Inflammatory macrophage treated with lipopolysaccharide for 1 hour (primary cell): ENCODE results near the gene POU2AF3.
"Not testable (repeated sequence)": the region's sequence is repeated elsewhere in the genome, so short reads cannot be mapped to it uniquely, and the experiment has no call there.

Experiments used
- DNase-seq, 2 donors: peaks; one replicate each; pipeline ENCODE4 v3.0.0-alpha.2; 2020 to 2022

The POU2AF3 gene

GRCh38 chr11:111298413-111299100 lies at the start of gene POU2AF3:
Gene POU2AF3, plus strand, starts transcription at chr11:111298546. Its CDS starts 36 bp downstream, at chr11:111298582.
- DNase-seq = no peak

GRCh38 chr11:111250936-111251335 lies 47.4 kb upstream of the POU2AF3 start:
- no peak for DNase-seq

- DNase-seq = no peak
Observed at GRCh38 chr11:111253131-111253530, 45.2 kb upstream of the POU2AF3 start.

GRCh38 chr11:111253630-111254029 lies 44.7 kb upstream of the POU2AF3 start:
- no peak for DNase-seq

GRCh38 chr11:111258046-111258445 lies 40.3 kb upstream of the POU2AF3 start:
- no peak for DNase-seq

- no peak for DNase-seq
Observed at GRCh38 chr11:111259896-111260295, 38.5 kb upstream of the POU2AF3 start.

GRCh38 chr11:111260811-111261210 lies 37.5 kb upstream of the POU2AF3 start:
- no peak for DNase-seq

GRCh38 chr11:111264646-111265045 lies 33.7 kb upstream of the POU2AF3 start:
- no peak for DNase-seq

- no peak for DNase-seq
Observed at GRCh38 chr11:111265421-111265820, 32.9 kb upstream of the POU2AF3 start.

GRCh38 chr11:111268303-111268702 lies 30.0 kb upstream of the POU2AF3 start:
- not testable (repeated sequence) for DNase-seq

- DNase-seq = no peak
Observed at GRCh38 chr11:111269146-111269868, 29.0 kb upstream of the POU2AF3 start.

- DNase-seq = no peak
Observed at GRCh38 chr11:111272420-111272819, 25.9 kb upstream of the POU2AF3 start.

GRCh38 chr11:111282562-111283075 lies 15.7 kb upstream of the POU2AF3 start:
- no peak for DNase-seq

GRCh38 chr11:111283945-111284481 lies 14.3 kb upstream of the POU2AF3 start:
- DNase-seq = no peak

GRCh38 chr11:111285189-111286091 lies 12.9 kb upstream of the POU2AF3 start:
- no peak for DNase-seq

- DNase-seq = no peak
Observed at GRCh38 chr11:111291764-111292163, 6.6 kb upstream of the POU2AF3 start.

GRCh38 chr11:111292408-111292807 lies 5.9 kb upstream of the POU2AF3 start:
- DNase-seq = not testable (repeated sequence)

GRCh38 chr11:111296196-111296595 lies 2.1 kb upstream of the POU2AF3 start:
- no peak for DNase-seq

- no peak for DNase-seq
Observed at GRCh38 chr11:111297696-111298095, 650 bp upstream of the POU2AF3 start.

GRCh38 chr11:111299101-111300026 lies 1.0 kb downstream of the POU2AF3 start:
- peak in 1 of 2 donors; percentile 3 for DNase-seq

GRCh38 chr11:111300569-111300968 lies 2.2 kb downstream of the POU2AF3 start:
- DNase-seq = no peak
